Activated CD4-positive, alpha-beta T cell treated with anti-CD3 and anti-CD28 coated beads for 4 hours (primary cell): ENCODE results near the gene INSYN1.

Source experiments
- DNase-seq, 2 donors: peaks; one replicate each; pipeline ENCODE4 v3.0.0-alpha.2; 2020

INSYN1 gene

GRCh38 chr15:73773428-73773827, 20.3 kb upstream of the INSYN1 start:
- DNase-seq, result no peak

- no peak for DNase-seq
These were observed 18.4 kb upstream of the INSYN1 start for GRCh38 chr15:73771385-73772045.

GRCh38 chr15:73770050-73770449, 16.9 kb upstream of the INSYN1 start:
- DNase-seq, result no peak

GRCh38 chr15:73767806-73768501, 14.8 kb upstream of the INSYN1 start:
- DNase-seq, result no peak

GRCh38 chr15:73766598-73766997, 13.4 kb upstream of the INSYN1 start:
- DNase-seq, result no peak

GRCh38 chr15:73765778-73766177, 12.6 kb upstream of the INSYN1 start:
- no peak for DNase-seq

- DNase-seq, result no peak
These were observed 10.8 kb upstream of the INSYN1 start for GRCh38 chr15:73763931-73764330.

GRCh38 chr15:73760330-73761329, 7.5 kb upstream of the INSYN1 start:
- DNase-seq, result no peak

GRCh38 chr15:73758461-73758860, 5.3 kb upstream of the INSYN1 start:
- DNase-seq, result no peak

- no peak for DNase-seq
These were observed 4.4 kb upstream of the INSYN1 start for GRCh38 chr15:73757571-73757970.

- no peak for DNase-seq
These were observed 3.9 kb upstream of the INSYN1 start for GRCh38 chr15:73756947-73757513.

GRCh38 chr15:73756390-73756789, 3.2 kb upstream of the INSYN1 start:
- DNase-seq, result no peak

GRCh38 chr15:73755946-73756345, 2.8 kb upstream of the INSYN1 start:
- no peak for DNase-seq

GRCh38 chr15:73755481-73755880, 2.3 kb upstream of the INSYN1 start:
- no peak for DNase-seq

GRCh38 chr15:73754461-73754860, 1.3 kb upstream of the INSYN1 start:
- no peak for DNase-seq

GRCh38 chr15:73752806-73753193, 351 bp downstream of the INSYN1 start:
- no peak for DNase-seq

GRCh38 chr15:73751899-73752805, 999 bp downstream of the INSYN1 start:
- no peak for DNase-seq

- no peak for DNase-seq
These were observed 1.6 kb downstream of the INSYN1 start for GRCh38 chr15:73751511-73751898.

- no peak for DNase-seq
These were observed 2.2 kb downstream of the INSYN1 start for GRCh38 chr15:73750951-73751350.

GRCh38 chr15:73750438-73750837, 2.7 kb downstream of the INSYN1 start:
- DNase-seq, result no peak

GRCh38 chr15:73749971-73750370, 3.2 kb downstream of the INSYN1 start:
- no peak for DNase-seq

- no peak for DNase-seq
These were observed 3.6 kb downstream of the INSYN1 start for GRCh38 chr15:73749533-73749932.
